ENCODE data around the gene ZSCAN5A. TPM values are rescaled to one million over a fixed set of nuclear protein-coding genes. Genes with fewer than 3 reads are reported as not detected.
A peak's percentile ranks its signal among the peaks of the same experiment; 100 is the strongest.

ZSCAN5A gene
- total and polyA plus RNA-seq, 10 of the 15 experiments (the other 5 are each of a cell fraction or from before 2014, with no cell fraction given) = 5.5 to 12.0 (median 8.7) TPM

- Histone ChIP-seq H3K27me3 (replicated peaks in 1 of 2; ENCODE audit: control insufficient read depth in 2 of 2, insufficient read depth in 2 of 2, low read length in 1 of 2) (no peaks in the 10 kb centered on the region), H4K20me1 (ENCODE audit: control insufficient read depth, insufficient read depth) (no peaks in the 10 kb centered on the region), H3K4me3 (peak overlapping the region; percentile 92), H2AFZ (ENCODE audit: control insufficient read depth, low read depth, low read length) (peak overlapping the region; percentile 100), H3K9ac (ENCODE audit: control insufficient read depth, insufficient read depth, low read length) (peak overlapping the region; percentile 78), H3K79me2 (ENCODE audit: control insufficient read depth, insufficient read depth, low read length) (no peaks in the 10 kb centered on the region), H3K9me3 (replicated peaks; ENCODE audit: control insufficient read depth, insufficient read depth, low read length) (no peaks in the 10 kb centered on the region; the same call in 2 of the 3 replicates), H3K36me3 (ENCODE audit: control insufficient read depth in 2 of 2, insufficient read depth in 2 of 2, low read length in 1 of 2) (peaks cover 0 to 3% of the 10 kb centered on the region in 2 experiments; a peak in 1 of 4 replicates), H3K27ac (ENCODE audit: control insufficient read depth, insufficient read depth) (peak overlapping the region; percentile 98), H3K4me1 (ENCODE audit: control insufficient read depth, insufficient read depth, low read length) (peaks cover 3% of the 10 kb centered on the region), H3K4me2 (ENCODE audit: control insufficient read depth, insufficient read depth) (peak overlapping the region; percentile 79)
- FAIRE-seq (peak; percentile 89), DNase-seq (ENCODE audit: low read depth, low spot score) (no peak), ATAC-seq (peak; percentile 26)
- TF ChIP-seq RELA (IDR thresholded peaks at IDR 0.05; ENCODE audit: borderline replicate concordance, partially characterized antibody) (no peak), ZNF24 (IDR thresholded peaks at IDR 0.05) (peak; percentile 97), NKRF (conservative IDR thresholded peaks at IDR 0.05) (peak; percentile 2; the same call in 1 of the 2 replicates), ZBED1 (IDR thresholded peaks at IDR 0.05; ENCODE audit: borderline replicate concordance) (0 out of 2 replicates have a peak, but pooled peaks have one; percentile 11), IKZF2 (IDR thresholded peaks at IDR 0.05) (peak; percentile 36 to 44; a peak in 1 of 4 replicates), SREBF2 (IDR thresholded peaks at IDR 0.05; ENCODE audit: low read length) (no peak), ASH2L (IDR thresholded peaks at IDR 0.05; ENCODE audit: borderline replicate concordance, low read depth) (0 out of 2 replicates have a peak, but pooled peaks have one; percentile 12), RFX5 (IDR thresholded peaks at IDR 0.05; ENCODE audit: low read depth, low read length) (no peak), PAX8 (IDR thresholded peaks at IDR 0.05) (0 out of 2 replicates have a peak, but pooled peaks have one; percentile 24)
- ChIA-PET RAD21 (ENCODE audit: unreplicated experiment) (interaction anchor here (0.7 to 3.7 kb wide), 4 partner anchors 19 to 681 kb away, joined by 3 to 16 read pairs (median 4); partner anchors contain the start of genes CCDC106 and ZNF787), POLR2A (interaction anchor here (0.9 kb wide), 1 partner anchor 193 kb away, joined by 3 read pairs; the partner anchor contains the start of gene ZNF787), CTCF (interaction anchor here (0.7 to 10.4 kb wide), 8 partner anchors 13 to 248 kb away, joined by 3 to 88 read pairs (median 6); no protein-coding TSS in a partner anchor), SMC1A (ENCODE audit: uncharacterized antibody, unreplicated experiment) (interaction anchor here (2.0 kb wide), 1 partner anchor 19 kb away, joined by 8 read pairs; no protein-coding TSS in a partner anchor)
- 0% methylated on average over 9 of the region's 9 CpGs for WGBS (ENCODE audit: insufficient coverage, insufficient replicate concordance, low lambda C conversion rate, missing lambda C conversion rate)
- in situ Hi-C loops (cut with MboI) (loop anchor here (5.0 kb wide), 1 partner anchor 662 kb away; no protein-coding TSS in a partner anchor), intact Hi-C loops (cut with micrococcal nuclease; ENCODE audit: unreplicated experiment) (loop anchor here (1.0 kb wide), 2 partner anchors 173 to 234 kb away; partner anchors contain the start of gene ZNF444)
- BruUV-seq (replicated peaks) = TSS peak; percentile 61
Observed at GRCh38 chr19:56314018-56314380, 640 bp downstream of the ZSCAN5A start.

All from GM12878 (cell line).